ENCODE measurements around the gene TTC12.

- TF ChIP-seq CTCF (IDR thresholded peaks at IDR 0.05; ENCODE audit: extremely low read depth in 1 of 2, insufficient read depth in 1 of 2, low read depth in 1 of 2, low read length in 2 of 2): no peak
- no peak for TF ChIP-seq POLR2AphosphoS5 (IDR thresholded peaks at IDR 0.05; ENCODE audit: insufficient read depth, low read depth, low read length)
- TF ChIP-seq MAX (IDR thresholded peaks at IDR 0.05; ENCODE audit: insufficient read depth, insufficient read length): no peak
- no peak for TF ChIP-seq EZH2 (IDR thresholded peaks at IDR 0.05; ENCODE audit: borderline replicate concordance, low read depth, low read length, severe bottlenecking)
- TF ChIP-seq POLR2A (IDR thresholded peaks at IDR 0.05; ENCODE audit: low read depth, low read length): no peak
- TF ChIP-seq JUN (IDR thresholded peaks at IDR 0.05; ENCODE audit: borderline replicate concordance, insufficient read depth, insufficient read length, low read depth): no peak
- TF ChIP-seq MYC (IDR thresholded peaks at IDR 0.05; ENCODE audit: low read depth, low read length): no peak
- no peak for TF ChIP-seq FOS (IDR thresholded peaks at IDR 0.05; ENCODE audit: borderline replicate concordance, insufficient read depth, low read length)
- TF ChIP-seq GATA2 (IDR thresholded peaks at IDR 0.05; ENCODE audit: insufficient read depth, insufficient read length, low read depth, low read length): no peak
Observed at GRCh38 chr11:113407163-113407562, 92.8 kb downstream of the TTC12 start.
